Loucy (cell line): ENCODE measurements around the gene NEK7.

Source experiments
- H2AFZ ChIP-seq: fragments of 200-600 bp; sonication (generic); 2 replicates; pipeline ENCODE4 v1.6.0; 2016; ENCODE audit warnings: antibody characterized with exemption, mild to moderate bottlenecking, low read length, moderate library complexity
- H3F3A ChIP-seq: fragments of 200-600 bp; 2 replicates; pipeline ENCODE4 v1.6.0; 2016; ENCODE audit warnings: antibody characterized with exemption, low read depth, mild to moderate bottlenecking
- H3K27me3 ChIP-seq: fragments of 200-600 bp; sonication (generic); 2 replicates; pipeline ENCODE4 v1.6.1; 2014; ENCODE audit warnings: low read length, mild to moderate bottlenecking; ENCODE audit not compliant: insufficient read depth, poor library complexity, severe bottlenecking
- H3K36me3 ChIP-seq: fragments of 200-600 bp; sonication (generic); 2 replicates; pipeline ENCODE4 v1.6.1; 2016; ENCODE audit warnings: low read length; ENCODE audit not compliant: insufficient read depth
- H3K4me1 ChIP-seq: fragments of 200-600 bp; sonication (generic); 2 replicates; pipeline ENCODE4 v1.5.1; 2014; ENCODE audit warnings: low read length, mild to moderate bottlenecking; ENCODE audit not compliant: insufficient read depth, poor library complexity, severe bottlenecking
- H3K4me2 ChIP-seq: fragments of 200-600 bp; sonication (generic); 2 replicates; pipeline ENCODE4 v1.6.0; 2014; ENCODE audit warnings: antibody characterized with exemption, low read length, low read depth, mild to moderate bottlenecking; ENCODE audit not compliant: poor library complexity, severe bottlenecking
- H3K4me3 ChIP-seq: fragments of 200-600 bp; sonication (generic); 2 replicates; pipeline ENCODE4 v1.5.1; 2014; ENCODE audit warnings: low read length, mild to moderate bottlenecking, mixed read lengths; ENCODE audit not compliant: poor library complexity, severe bottlenecking
- H3K79me2 ChIP-seq: fragments of 200-600 bp; sonication (generic); 2 replicates; pipeline ENCODE4 v1.6.1; 2014; ENCODE audit warnings: low read length; ENCODE audit not compliant: insufficient read depth
- H3K9ac ChIP-seq: fragments of 200-600 bp; sonication (generic); 2 replicates; pipeline ENCODE4 v1.6.0; 2014; ENCODE audit warnings: mild to moderate bottlenecking, low read depth, low read length, moderate library complexity; ENCODE audit not compliant: poor library complexity, severe bottlenecking
- H3K9me2 ChIP-seq: fragments of 200-600 bp; sonication (generic); replicated peaks from 2 replicates; pipeline ENCODE4 v1.6.1; 2016; ENCODE audit warnings: low read depth, low read length, mixed read lengths
- H3K9me3 ChIP-seq: fragments of 200-600 bp; sonication (generic); 2 replicates; pipeline ENCODE4 v1.6.1; 2014; ENCODE audit warnings: mild to moderate bottlenecking, antibody characterized with exemption, low read length, low read depth; ENCODE audit not compliant: insufficient read depth
- H4K20me1 ChIP-seq: fragments of 200-600 bp; sonication (generic); 2 replicates; pipeline ENCODE4 v1.6.0; 2014; ENCODE audit warnings: antibody characterized with exemption, low read length, mild to moderate bottlenecking; ENCODE audit not compliant: insufficient read depth, poor library complexity, severe bottlenecking
- EZH2phosphoT487 ChIP-seq: fragments of 200-600 bp; IDR thresholded peaks from 2 replicates; pipeline ENCODE4 v1.6.1; 2018; ENCODE audit warnings: antibody characterized with exemption, mild to moderate bottlenecking, moderate library complexity, borderline replicate concordance
- TF ChIP-seq, protein P1 (sequence below): fragments of 200-600 bp; sonication (generic); conservative IDR thresholded peaks from 2 replicates; pipeline ENCODE4 v1.5.1; 2014; ENCODE audit warnings: mild to moderate bottlenecking, antibody characterized with exemption, low read length

The NEK7 gene

DNA sequence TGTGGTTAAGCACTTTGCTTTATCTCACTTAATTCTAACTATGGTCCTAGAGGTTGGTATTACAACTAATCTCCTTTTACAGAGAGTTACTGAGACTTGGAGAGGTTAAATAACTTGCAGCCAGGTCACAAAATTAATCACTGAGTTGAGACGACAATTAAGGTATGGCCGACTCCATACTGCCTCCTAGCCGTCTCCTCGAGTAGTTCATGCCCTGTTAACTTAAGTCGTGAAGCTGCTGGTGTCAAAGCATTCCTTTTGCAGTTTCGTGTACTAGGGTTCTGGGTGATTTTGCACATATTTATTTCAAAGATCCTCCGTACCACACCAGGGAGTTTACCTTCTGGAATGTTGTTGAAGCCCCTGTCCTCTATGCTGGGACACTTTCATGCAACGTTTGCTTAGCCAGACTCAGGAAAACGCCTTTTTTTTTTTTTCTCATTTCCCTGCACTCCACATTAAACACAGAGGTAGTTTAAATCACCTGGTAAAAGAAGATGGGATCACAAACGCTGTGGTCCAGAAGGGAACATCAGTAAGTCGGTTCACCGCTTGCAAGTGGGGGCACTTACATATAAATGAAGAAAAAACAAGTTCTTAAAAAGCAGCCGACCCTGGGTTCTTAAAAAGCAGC lies 570 bp upstream of the NEK7 start:
- TF ChIP-seq EZH2phosphoT487 = no peak
- TF ChIP-seq, protein P1, sequence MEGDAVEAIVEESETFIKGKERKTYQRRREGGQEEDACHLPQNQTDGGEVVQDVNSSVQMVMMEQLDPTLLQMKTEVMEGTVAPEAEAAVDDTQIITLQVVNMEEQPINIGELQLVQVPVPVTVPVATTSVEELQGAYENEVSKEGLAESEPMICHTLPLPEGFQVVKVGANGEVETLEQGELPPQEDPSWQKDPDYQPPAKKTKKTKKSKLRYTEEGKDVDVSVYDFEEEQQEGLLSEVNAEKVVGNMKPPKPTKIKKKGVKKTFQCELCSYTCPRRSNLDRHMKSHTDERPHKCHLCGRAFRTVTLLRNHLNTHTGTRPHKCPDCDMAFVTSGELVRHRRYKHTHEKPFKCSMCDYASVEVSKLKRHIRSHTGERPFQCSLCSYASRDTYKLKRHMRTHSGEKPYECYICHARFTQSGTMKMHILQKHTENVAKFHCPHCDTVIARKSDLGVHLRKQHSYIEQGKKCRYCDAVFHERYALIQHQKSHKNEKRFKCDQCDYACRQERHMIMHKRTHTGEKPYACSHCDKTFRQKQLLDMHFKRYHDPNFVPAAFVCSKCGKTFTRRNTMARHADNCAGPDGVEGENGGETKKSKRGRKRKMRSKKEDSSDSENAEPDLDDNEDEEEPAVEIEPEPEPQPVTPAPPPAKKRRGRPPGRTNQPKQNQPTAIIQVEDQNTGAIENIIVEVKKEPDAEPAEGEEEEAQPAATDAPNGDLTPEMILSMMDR = peak; percentile 93
- Histone ChIP-seq H3K4me1 (peaks cover 56% of the 10 kb centered on the region), H3K9me2 (no peaks in the 10 kb centered on the region), H3F3A (no peaks in the 10 kb centered on the region), H2AFZ (peak overlapping the region; percentile 81), H4K20me1 (peaks cover 24% of the 10 kb centered on the region), H3K79me2 (peaks cover 49% of the 10 kb centered on the region), H3K36me3 (no peaks in the 10 kb centered on the region), H3K4me2 (peak overlapping the region; percentile 77), H3K27me3 (no peaks in the 10 kb centered on the region), H3K4me3 (peak overlapping the region; percentile 91), H3K9ac (peak overlapping the region; percentile 85), H3K9me3 (no peaks in the 10 kb centered on the region)

DNA sequence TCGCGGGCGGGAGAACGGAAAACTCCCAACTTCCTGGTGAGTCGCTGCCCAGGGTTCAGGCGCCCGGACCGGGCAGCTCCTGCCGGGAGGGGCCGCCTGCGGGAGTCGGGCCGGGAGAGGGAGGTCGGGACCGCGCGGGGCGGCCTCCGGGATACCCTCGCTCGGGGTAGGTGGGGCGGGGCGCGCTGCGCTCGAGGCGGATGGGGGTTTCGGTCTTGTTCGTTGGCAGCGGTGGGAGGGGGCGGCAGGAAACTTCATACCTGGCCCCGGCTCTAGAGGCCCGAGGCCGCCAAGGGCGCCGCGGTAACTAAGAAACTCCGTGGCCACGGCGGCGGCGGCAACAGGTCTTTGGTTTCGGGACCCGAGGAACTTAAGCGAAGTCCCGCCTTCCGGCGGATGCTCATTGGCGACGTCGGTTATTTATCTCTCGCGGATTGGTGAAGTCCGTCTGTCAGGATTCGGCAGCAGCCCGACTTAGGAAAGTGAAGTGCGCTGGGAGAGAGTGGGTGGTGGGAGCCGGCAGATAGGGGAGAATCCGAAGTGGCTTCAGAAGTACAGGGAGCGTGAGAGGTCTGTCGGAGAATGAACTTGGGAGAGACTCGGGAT lies 546 bp downstream of the NEK7 start:
- H3K9me2 ChIP-seq = no peaks in the 10 kb centered on the region
- H3K4me3 ChIP-seq = peak overlapping the region; percentile 91
- peaks cover 60% of the 10 kb centered on the region for H3K79me2 ChIP-seq
- H3F3A ChIP-seq = no peaks in the 10 kb centered on the region
- H3K4me1 ChIP-seq = peaks cover 57% of the 10 kb centered on the region
- peaks cover 36% of the 10 kb centered on the region for H4K20me1 ChIP-seq
- no peaks in the 10 kb centered on the region for H3K36me3 ChIP-seq
- H3K4me2 ChIP-seq = peak overlapping the region; percentile 96
- H3K9me3 ChIP-seq = no peaks in the 10 kb centered on the region
- TF ChIP-seq EZH2phosphoT487 = no peak
- TF ChIP-seq, protein P1 = no peak
- peak overlapping the region; percentile 85 for H3K9ac ChIP-seq
- H2AFZ ChIP-seq = peak overlapping the region; percentile 75
- H3K27me3 ChIP-seq = no peaks in the 10 kb centered on the region

DNA sequence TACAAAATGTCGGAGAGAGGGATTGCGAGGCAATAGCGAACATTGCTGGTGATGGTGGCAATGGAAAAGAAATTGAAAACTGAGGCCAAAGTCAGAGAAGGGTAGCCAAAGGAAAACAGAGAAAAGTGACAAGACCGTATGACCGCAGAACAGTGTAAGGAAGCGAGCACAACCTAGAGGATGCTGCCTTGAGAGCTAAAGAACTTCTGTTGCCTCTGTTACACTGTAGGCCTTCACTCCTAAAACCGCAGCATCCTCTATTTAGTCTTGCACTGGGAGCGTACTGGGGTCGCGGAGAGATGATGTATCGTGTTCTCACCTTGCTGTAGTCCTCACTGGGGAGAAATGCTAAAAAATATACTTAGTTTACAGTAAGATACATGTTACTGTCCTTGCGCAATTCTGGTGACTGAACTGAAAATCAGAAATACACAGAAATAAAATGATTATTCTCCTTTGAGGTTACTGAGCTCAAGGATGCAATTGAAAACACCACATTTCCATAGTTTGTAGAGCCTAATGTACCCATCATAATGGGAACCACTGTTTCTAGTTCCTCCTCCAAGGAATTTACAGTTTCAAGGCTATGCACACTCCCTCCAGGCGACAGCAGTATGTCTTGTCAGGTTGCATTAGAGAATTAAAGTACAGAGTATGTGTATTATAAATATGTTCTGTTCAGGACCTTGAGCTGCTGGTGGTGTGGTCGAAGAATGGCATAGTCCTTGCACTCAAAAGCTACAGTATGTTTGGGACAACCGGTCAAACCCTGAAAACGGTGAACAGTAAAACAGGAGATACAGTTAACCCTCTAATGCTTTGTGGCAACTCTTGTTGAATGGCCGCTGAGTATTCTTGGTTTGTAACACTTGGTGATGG lies 1.3 kb downstream of the NEK7 start:
- Histone ChIP-seq H3K9ac (peak overlapping the region; percentile 85), H3K4me2 (peak overlapping the region; percentile 96), H3K79me2 (peaks cover 67% of the 10 kb centered on the region), H3K9me2 (no peaks in the 10 kb centered on the region), H4K20me1 (peaks cover 42% of the 10 kb centered on the region), H3K9me3 (no peaks in the 10 kb centered on the region), H3F3A (no peaks in the 10 kb centered on the region), H3K27me3 (no peaks in the 10 kb centered on the region), H3K36me3 (no peaks in the 10 kb centered on the region), H2AFZ (peak overlapping the region; percentile 84), H3K4me1 (peaks cover 56% of the 10 kb centered on the region), H3K4me3 (peak overlapping the region; percentile 91)
- TF ChIP-seq, protein P1 = no peak
- TF ChIP-seq EZH2phosphoT487 = no peak
